ENCODE data around the gene OLFM2. TPM values are rescaled to one million over a fixed set of nuclear protein-coding genes. Genes with fewer than 3 reads are reported as not detected.

Gene OLFM2
- total and polyA plus RNA-seq, 2 of the 4 experiments (the other 2 are of a cell fraction), result 2.7 to 5.1 TPM

DNA sequence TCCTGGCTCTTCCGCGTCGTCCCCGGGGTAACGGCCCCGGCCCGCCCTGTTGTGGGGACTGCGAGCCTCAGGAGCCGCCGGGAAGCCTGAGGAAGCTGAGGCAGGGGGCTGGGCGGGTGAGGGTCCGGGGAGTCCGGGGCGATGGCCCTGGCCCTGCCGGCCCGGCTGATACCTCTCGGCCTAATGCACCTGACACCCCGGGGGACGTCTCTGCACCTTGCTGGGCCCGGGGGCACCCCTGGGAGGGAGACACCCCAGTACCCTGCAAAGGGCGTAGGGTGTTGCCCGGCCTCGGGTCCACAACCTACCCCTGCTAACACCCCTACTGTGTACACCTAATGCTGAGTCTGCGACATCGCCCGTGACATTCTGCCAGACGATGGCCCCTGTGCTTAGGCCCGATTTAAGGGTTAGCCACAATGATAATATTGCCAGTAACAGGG lies 100.8 kb downstream of the OLFM2 start:
- POLR2A ChIA-PET (ENCODE audit: unreplicated experiment), result interaction anchor here (0.7 kb wide), 1 partner anchor 182 kb away, joined by 17 read pairs; no protein-coding TSS in a partner anchor

More for the DNA sequence above, 100.8 kb downstream of the OLFM2 start:
- Histone ChIP-seq H3K79me1 (ENCODE audit: low read depth in 1 of 2, low read length in 2 of 2) (peaks cover 24 to 62% of the 10 kb centered on the region in 2 experiments), H4K91ac (ENCODE audit: insufficient read depth, low read depth, low read length) (peak overlapping the region; percentile 15; the same call in 1 of the 2 replicates), H3K4ac (ENCODE audit: low read depth, low read length) (peak overlapping the region; percentile 28), H3K56ac (ENCODE audit: extremely low read depth, insufficient read depth, low read length) (0 out of 2 replicates have a peak overlapping the region, but pooled peaks have one; percentile 16), H2AFZ (replicated peaks; ENCODE audit: low read length, poor library complexity) (peak overlapping the region; percentile 72), H3K27me3 (ENCODE audit: control insufficient read depth, insufficient read depth, low read length) (no peaks in the 10 kb centered on the region), H2BK15ac (ENCODE audit: low read depth, low read length) (no peak overlapping the region), H4K20me1 (ENCODE audit: insufficient read depth, low read length) (peaks cover 3% of the 10 kb centered on the region; the same call in 1 of the 2 replicates), H2AK5ac (ENCODE audit: low read depth, low read length) (peak overlapping the region; percentile 20), H2BK120ac (ENCODE audit: low read depth, low read length) (no peak overlapping the region), H3K9me1 (ENCODE audit: insufficient read depth, low read length) (peaks cover 10% of the 10 kb centered on the region; the same call in 1 of the 2 replicates), H3K4me3 (ENCODE audit: insufficient read depth, low read depth, low read length) (peak overlapping the region; percentile 59), H4K8ac (ENCODE audit: low read depth in 2 of 2, low read length in 2 of 2) (peak overlapping the region in 1 of 2 experiments; percentile 52; a peak in 1 of 4 replicates), H2BK20ac (ENCODE audit: low read depth, low read length) (no peak overlapping the region), H3K4me1 (ENCODE audit: control insufficient read depth, insufficient read depth, low read length) (no peaks in the 10 kb centered on the region; the same call in 1 of the 2 replicates), H4K5ac (ENCODE audit: low read depth, low read length) (no peak overlapping the region), H3K9ac (ENCODE audit: low read depth, low read length) (peak overlapping the region; percentile 53), H3K18ac (ENCODE audit: low read depth, low read length) (no peak overlapping the region), H3K9me3 (ENCODE audit: control insufficient read depth, insufficient read depth, low read length) (no peaks in the 10 kb centered on the region), H3K23ac (ENCODE audit: low read depth, low read length) (peak overlapping the region; percentile 48; the same call in 1 of the 2 replicates), H3K36me3 (ENCODE audit: control insufficient read depth, insufficient read depth, low read length) (peaks cover 13% of the 10 kb centered on the region), H3K27ac (ENCODE audit: insufficient read depth, low read length) (peak overlapping the region; percentile 43; the same call in 1 of the 2 replicates), H3K4me2 (ENCODE audit: low read depth, low read length) (peak overlapping the region; percentile 80), H3K14ac (replicated peaks; ENCODE audit: low read depth, low read length) (peak overlapping the region; percentile 71), H2AK9ac (replicated peaks; ENCODE audit: low read depth, low read length, poor library complexity) (peak overlapping the region; percentile 75), H2BK5ac (ENCODE audit: low read depth, low read length, poor library complexity, severe bottlenecking) (no peak overlapping the region)
- BruUV-seq (replicated peaks), result no TSS peak
- TF ChIP-seq POLR2A (IDR thresholded peaks at IDR 0.05; ENCODE audit: low read depth, low read length), result no peak
- 0 out of 2 replicates have a peak, but pooled peaks have one; percentile 1 for TF ChIP-seq MAZ (IDR thresholded peaks at IDR 0.05; ENCODE audit: borderline replicate concordance, low read depth, low read length)
- intact Hi-C loops (cut with micrococcal nuclease), result no loop called here
- peak; percentile 20 for ATAC-seq (ENCODE audit: low read depth)
- in situ Hi-C loops (cut with MboI; ENCODE audit: low sequenced_read_pairs), result no loop called here
- dilution Hi-C loops (cut with HindIII; ENCODE audit: low sequenced_read_pairs, unreplicated experiment), result no loop called here
- DNase-seq, result no peak
- CTCF ChIA-PET, result no interaction called here
- 2% methylated on average over 8 of the region's 28 CpGs; no CpG with 5 or more reads in 1 of the 2 experiments for WGBS, 2 experiments (ENCODE audit: extremely low coverage in 2 of 2, insufficient read length in 1 of 2)
